GM12892 (cell line): ENCODE measurements around the gene HCK.
"Not testable (repeated sequence)": the region's sequence is repeated elsewhere in the genome, so short reads cannot be mapped to it uniquely, and the experiment has no call there.

ENCODE experiments used
- DNase-seq: peaks from one replicate; pipeline ENCODE4 v3.0.0; 2011; ENCODE audit not compliant: insufficient read length
- FAIRE-seq: peaks from 2 replicates; lab custom pipeline; 2011; peaks lifted over from hg19 to GRCh38; lab: Jason Lieb, UNC
- POLR2A ChIP-seq: IDR thresholded peaks from 2 replicates; pipeline ENCODE4 v1.6.1; 2011; ENCODE audit warnings: low read depth, low read length, control low read depth
- POLR2AphosphoS5 ChIP-seq: IDR thresholded peaks from 2 replicates; pipeline ENCODE4 v1.6.1; 2011; ENCODE audit warnings: low read depth, low read length, control low read depth
- TAF1 ChIP-seq: IDR thresholded peaks from 2 replicates; pipeline ENCODE4 v1.6.1; 2011; ENCODE audit warnings: low read depth, mild to moderate bottlenecking, control low read depth, low read length, borderline replicate concordance

HCK gene

DNA sequence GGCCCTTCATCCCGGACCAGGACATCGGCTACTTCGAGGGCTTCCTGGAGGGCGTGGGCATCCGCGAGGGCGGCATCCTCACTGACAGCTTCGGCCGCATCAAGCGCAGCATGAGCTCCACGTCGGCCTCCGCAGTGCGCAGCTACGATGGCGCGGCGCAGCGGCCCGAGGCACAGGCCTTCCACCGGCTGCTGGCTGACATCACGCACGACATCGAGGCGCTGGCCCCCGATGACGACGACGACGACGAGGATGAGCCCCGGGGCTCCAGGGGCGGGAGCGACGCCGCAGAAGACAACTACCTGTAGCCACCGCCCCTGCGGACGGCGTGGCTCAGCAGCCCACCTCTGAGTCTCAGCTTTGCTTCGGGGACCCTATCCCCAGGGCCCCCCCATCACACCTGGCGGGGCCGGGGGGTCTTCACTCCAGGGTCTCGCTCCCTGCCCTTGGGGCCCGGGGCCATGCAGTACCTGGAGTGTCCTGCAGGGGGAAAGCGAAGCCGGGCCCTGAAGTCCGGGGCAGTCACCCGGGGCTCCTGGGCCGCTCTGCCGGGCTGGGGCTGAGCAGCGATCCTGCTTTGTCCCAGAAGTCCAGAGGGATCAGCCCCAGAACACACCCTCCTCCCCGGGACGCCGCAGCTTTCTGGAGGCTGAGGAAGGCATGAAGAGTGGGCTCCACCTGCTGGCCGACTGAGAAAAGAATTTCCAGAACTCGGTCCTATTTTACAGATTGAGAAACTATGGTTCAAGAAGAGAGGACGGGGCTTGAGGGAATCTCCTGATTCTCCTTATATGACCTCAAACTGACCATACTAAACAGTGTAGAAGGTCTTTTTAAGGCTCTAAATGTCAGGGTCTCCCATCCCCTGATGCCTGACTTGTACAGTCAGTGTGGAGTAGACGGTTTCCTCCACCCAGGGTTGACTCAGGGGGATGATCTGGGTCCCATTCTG lies 20.8 kb upstream of the HCK start:
- DNase-seq = peak; percentile 48
- no peak for FAIRE-seq
- no peak for TF ChIP-seq TAF1
- TF ChIP-seq POLR2AphosphoS5 = no peak
- TF ChIP-seq POLR2A = no peak

DNA sequence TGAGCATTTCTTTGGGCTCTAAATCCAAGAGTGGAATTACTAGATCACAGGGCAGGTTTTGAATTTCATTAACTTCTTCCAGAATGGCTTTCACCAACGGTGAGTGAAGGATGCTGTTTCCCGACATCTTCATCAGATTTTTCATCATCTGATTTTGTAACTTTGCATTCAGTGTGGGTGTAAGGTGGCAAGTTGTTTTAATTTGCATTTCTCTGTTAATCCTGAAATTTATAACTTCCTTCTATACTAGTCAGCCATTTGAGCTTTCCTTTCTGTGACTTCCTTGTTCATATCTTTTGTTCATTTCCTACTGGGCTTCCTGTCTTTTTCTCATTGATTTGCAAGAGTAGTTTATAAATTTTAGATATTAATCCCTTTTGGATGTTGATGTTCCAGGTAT lies 18.7 kb upstream of the HCK start:
- no peak for DNase-seq
- no peak for FAIRE-seq
- no peak for TF ChIP-seq POLR2AphosphoS5
- TF ChIP-seq TAF1 = no peak
- no peak for TF ChIP-seq POLR2A

DNA sequence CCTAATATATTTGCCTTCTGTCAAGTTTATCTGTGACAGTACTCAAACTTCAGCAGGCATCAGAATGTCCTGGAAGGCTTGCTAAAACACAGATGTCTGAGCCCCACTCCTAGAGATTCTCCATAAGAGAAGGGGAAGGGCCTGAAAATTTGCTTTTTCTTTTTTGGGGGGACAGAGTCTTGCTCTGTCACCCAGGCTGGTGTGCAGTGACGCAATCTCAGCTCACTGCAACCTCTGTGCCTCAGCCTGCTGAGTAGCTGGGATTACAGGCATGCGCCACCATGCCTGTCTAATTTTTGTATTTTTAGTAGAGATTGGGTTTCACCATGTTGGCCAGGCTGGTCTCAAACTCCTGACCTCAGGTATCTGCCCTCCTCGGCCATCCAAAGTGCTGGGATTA lies 18.3 kb upstream of the HCK start:
- not testable (repeated sequence) for FAIRE-seq, DNase-seq

DNA sequence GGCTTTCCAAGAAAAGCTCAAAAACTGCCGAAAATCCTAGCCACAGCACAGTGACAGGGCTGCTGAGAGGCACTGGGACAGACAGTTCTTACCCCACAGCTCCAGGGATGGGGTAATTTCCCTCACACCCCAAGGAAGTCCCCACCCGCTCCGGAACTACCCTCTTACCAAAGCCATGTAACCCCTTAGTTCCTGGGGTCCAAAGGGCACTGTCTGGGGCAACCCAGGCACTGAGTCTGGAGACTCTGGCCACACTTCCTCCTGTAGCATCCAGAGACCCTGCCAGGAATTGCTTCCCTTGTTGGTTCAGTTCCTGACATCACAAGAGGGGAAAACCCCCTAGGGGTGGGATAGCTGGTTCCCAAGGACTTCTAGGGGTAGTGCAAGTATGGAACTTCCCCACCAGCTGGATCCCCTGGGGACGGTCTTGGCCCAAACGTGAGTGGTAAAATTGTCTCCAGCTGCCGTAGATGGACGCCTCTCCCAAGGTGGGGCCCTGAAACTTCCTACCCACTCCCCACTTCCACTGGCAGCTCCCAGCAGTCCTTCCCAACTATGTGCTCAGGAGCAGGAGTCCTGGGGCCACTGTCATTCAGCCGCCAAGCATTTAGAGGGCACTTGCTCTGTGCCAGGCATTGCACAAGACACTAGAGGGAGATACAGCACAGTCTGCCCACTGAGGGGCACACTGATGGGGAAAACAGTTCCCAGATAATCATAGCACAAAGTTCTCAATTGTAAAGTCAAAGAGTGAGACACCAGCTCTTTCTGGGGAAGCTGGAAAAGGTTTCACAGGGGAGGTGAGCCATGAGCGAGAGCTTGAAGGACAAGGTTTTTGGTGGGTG lies 17.2 kb upstream of the HCK start:
- no peak for DNase-seq
- FAIRE-seq = peak; percentile 17
- TF ChIP-seq POLR2AphosphoS5 (no peak), POLR2A (no peak), TAF1 (0 out of 2 replicates have a peak, but pooled peaks have one; percentile 14)

DNA sequence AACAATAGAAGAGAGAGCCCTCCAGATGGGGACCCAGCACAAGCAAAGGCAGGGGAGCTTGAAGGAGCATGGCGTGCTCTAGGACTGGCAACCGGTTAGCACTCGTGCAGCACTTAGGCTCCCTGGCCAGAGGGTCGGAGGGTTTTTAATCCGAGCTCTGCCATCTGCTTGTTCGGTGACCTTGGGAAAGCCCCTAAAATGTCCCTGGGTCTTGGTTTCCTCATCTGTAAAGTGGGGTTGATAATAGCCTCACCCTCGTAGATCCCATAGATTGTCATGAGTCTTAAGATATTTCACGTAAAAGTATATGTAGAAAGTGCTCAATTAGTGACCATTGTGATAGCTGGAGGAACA lies 16.6 kb upstream of the HCK start:
- DNase-seq (no peak), FAIRE-seq (no peak)
- TF ChIP-seq POLR2AphosphoS5 (no peak), POLR2A (no peak), TAF1 (no peak)

DNA sequence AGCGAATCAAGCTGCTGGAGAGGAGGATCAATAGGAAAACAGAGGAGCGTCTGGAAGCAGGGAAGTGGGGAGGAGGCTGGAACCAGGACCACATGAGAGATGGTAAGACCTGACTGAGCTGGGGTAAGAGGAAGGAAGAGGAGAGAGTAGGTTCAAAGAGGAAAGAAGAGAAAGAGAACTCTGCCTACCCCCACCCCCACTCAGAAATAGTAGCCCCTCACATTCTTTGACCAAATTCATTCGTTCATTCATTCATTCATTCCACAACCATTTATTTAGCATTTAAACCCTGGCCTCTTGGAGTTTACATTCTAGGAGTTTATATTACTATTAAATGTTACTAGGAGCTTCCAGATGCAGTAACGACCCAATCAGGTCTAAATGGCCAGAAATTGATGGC lies 15.8 kb upstream of the HCK start:
- no peak for FAIRE-seq
- TF ChIP-seq POLR2A = no peak
- TF ChIP-seq POLR2AphosphoS5 = no peak
- no peak for TF ChIP-seq TAF1
- no peak for DNase-seq

DNA sequence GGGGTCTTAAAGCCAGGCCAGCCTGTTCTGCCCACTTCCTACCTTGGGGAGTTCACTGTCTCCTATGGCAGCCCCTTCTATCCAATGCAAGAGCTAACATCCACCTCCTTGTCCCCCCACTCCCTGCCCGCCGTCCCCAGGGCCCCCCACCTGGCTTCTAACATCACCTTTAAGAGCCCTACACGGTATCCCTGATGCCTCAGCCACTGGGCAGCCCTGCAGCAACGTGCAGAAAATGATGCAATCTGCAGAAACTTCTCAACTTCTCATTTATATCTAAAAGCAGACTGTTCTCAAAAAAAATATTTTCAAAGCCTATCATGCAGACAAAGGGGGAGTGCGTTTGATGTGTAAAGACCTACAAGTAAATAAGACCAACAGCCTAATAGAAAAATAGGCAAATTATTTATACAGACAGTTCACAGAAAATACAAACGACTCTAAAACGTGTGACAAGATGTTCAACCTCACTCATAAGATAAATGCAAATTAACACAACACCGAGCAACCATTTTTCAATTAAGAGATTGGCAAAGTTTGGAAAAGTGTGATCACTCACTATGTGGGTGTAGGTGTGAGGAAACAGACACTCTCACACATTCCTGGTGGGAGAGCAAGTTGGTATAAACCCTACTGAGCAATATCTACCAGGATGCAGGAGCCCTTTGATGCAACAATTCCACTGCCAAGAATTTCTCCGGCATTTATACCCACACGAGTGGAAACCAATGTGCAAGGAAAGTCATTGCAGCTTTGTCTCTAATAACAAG lies 15.1 kb upstream of the HCK start:
- DNase-seq (no peak), FAIRE-seq (no peak)
- TF ChIP-seq POLR2AphosphoS5 (no peak), POLR2A (no peak), TAF1 (no peak)

DNA sequence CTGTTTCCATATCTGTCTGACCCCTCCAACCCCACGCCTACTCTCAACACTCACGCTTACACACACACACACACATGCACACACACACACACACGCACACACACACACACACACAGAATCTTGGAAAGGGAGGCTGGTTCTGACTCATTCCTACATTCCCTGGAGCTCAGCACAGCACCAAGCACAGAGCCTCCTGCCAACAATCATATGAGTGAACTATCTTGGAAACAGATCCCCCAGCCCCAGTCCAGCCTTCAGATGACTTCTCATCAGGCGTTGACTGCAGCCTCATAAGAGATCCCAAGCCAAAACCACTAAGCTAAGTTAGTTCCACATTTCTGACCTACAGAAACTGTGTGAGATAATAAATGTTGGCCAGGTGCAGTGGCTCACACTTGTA lies 14.1 kb upstream of the HCK start:
- TF ChIP-seq POLR2AphosphoS5 (no peak), POLR2A (no peak), TAF1 (no peak)
- FAIRE-seq (no peak), DNase-seq (no peak)

DNA sequence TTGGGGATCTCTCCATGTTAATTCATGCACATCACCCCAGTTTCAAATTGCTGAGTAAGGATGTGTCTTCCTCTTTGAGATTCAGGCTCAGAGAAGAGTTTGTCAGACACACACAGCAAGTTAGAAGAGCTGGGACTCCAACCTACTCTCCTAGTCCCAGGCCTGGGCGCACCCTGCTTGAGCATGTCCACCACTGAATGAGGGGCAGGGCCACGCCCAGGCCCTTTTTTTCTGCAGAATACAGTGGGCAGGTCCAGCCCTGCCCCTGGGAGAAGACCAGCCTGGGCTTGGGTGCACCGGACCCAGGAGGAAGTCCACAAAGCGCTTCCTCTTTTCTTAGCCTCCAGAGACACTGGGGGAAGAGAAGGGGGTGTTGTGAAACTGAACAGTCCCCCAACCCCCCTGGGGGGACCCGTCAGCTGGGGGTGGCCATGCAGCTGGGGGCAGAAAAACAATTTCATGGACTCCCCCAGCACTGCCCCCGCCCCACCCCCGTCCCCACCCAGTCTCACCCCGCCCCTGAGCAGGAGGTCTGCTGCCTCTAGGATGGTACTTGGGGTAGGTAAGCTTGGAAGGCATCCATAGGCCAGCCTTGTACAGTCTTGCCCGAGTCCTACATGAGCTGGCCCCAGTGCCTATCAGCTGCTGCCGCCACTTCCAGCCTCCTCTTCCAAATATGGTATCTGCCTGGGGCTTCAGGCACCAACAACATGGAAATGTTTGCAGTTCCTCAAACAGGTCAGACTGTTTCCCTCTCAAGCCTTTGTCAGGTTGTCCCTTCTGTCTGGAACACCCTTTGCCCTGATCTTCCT lies 11.7 kb upstream of the HCK start:
- DNase-seq = peak; percentile 53

DNA sequence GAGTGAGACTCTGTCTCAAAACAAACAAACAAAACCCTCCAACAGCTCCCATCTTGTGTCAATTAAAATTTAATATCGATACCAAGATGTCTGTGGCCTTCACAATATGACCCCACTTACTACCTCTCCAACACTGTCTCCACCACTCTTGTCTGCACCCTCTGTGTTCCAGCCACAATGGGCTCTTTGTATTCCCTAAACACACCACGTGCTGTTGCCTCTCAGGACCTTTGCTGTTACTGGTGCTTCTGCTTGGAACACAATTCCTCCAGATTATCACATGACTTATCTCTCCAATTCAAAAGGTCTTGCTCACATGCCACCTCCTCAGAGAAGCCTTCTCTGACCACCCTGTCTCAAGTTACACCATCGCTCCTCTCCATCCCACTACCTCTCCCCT lies 6.0 kb upstream of the HCK start:
- DNase-seq (no peak), FAIRE-seq (no peak)
- TF ChIP-seq POLR2A (no peak), TAF1 (no peak), POLR2AphosphoS5 (no peak)

More for the DNA sequence above, 11.7 kb upstream of the HCK start:
- peak; percentile 86 for FAIRE-seq
- TF ChIP-seq POLR2AphosphoS5 (no peak), POLR2A (no peak), TAF1 (no peak)

DNA sequence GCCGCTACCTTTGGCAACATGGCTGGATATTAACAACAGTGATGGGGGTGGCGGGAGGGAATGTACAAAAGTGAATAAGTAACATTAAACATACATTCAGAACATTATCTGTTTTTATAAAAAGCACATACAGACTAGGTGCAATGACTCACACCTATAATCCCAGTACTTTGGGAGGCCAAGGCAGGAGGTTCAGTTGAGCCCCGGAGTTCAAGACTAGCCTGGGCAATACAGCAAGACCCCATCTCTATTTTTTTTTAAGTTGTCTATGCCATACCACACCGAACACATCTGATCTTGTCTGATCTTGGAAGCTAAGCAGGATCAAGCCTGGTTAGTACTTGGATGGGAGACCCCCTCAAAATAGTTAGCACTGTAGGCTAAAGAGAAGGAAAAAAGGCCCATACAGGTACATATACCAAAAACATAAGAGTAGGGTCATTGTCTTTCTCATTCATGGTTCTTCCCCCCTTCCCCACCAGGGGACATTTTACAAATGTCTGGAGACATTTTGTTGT lies 1.7 kb upstream of the HCK start:
- TF ChIP-seq POLR2AphosphoS5 (no peak), POLR2A (no peak), TAF1 (no peak)
- no peak for DNase-seq
- peak; percentile 9 for FAIRE-seq
